WTC11 (cell line): ENCODE measurements around the gene NELL2. TPM values are rescaled to one million over a fixed set of nuclear protein-coding genes. Genes with fewer than 3 reads are reported as not detected.

Experiments used
- ATAC-seq: fragments of 200-7000 bp; cut with Tn5 transposase; 2 replicates; pipeline ENCODE4 v1.10.0; 2021; ENCODE audit warnings: mild to moderate bottlenecking, moderate library complexity
- CTCF ChIA-PET: fragments of 300-600 bp; sonication (Branson Sonifier 250); formaldehyde crosslinking; loops from one replicate; lab custom pipeline; 2021; ENCODE audit warnings: antibody characterized with exemption; lab: Charles Lee
- POLR2A ChIA-PET: fragments of 350-600 bp; sonication (Branson Sonifier 250); formaldehyde crosslinking; loops from one replicate; lab custom pipeline; 2021; ENCODE audit warnings: antibody characterized with exemption; lab: Charles Lee
- DNase-seq: peaks from one replicate; pipeline ENCODE4 v3.0.0; 2021; ENCODE audit warnings: low spot score
- H3K27ac Mint-ChIP-seq: 2 replicates; pipeline ENCODE4 v1.8.0; 2021; ENCODE audit warnings: mixed read lengths
- H3K27me3 Mint-ChIP-seq: 2 replicates; pipeline ENCODE4 v1.8.0; 2021; ENCODE audit warnings: low read depth, mild to moderate bottlenecking, moderate library complexity, mixed read lengths
- H3K36me3 Mint-ChIP-seq: 2 replicates; pipeline ENCODE4 v1.8.0; 2021; ENCODE audit warnings: mixed read lengths
- H3K4me1 Mint-ChIP-seq: 2 replicates; pipeline ENCODE4 v1.8.0; 2022; ENCODE audit warnings: mixed read lengths
- H3K4me3 Mint-ChIP-seq: 2 replicates; pipeline ENCODE4 v1.8.0; 2021; ENCODE audit warnings: mild to moderate bottlenecking, moderate library complexity, mixed read lengths
- H3K9me3 Mint-ChIP-seq: 2 replicates; pipeline ENCODE4 v1.8.0; 2021; ENCODE audit warnings: mixed read lengths
- ATF3 ChIP-seq: sonication (generic); formaldehyde crosslinking; conservative IDR thresholded peaks from 2 replicates; pipeline ENCODE4 v1.8.1; 2022; ENCODE audit warnings: mild to moderate bottlenecking, missing genetic modification reagents
- ESRRA ChIP-seq: sonication (generic); formaldehyde crosslinking; IDR thresholded peaks from 2 replicates; pipeline ENCODE4 v1.8.1; 2022; ENCODE audit warnings: mild to moderate bottlenecking, missing genetic modification reagents, borderline replicate concordance
- FOXJ3 ChIP-seq: sonication (generic); formaldehyde crosslinking; IDR thresholded peaks from 2 replicates; pipeline ENCODE4 v1.9.0; 2021; ENCODE audit warnings: missing genetic modification reagents, mild to moderate bottlenecking, borderline replicate concordance
- FOXK1 ChIP-seq: sonication (generic); formaldehyde crosslinking; IDR thresholded peaks from 2 replicates; pipeline ENCODE4 v1.8.0; 2022; ENCODE audit warnings: mild to moderate bottlenecking, moderate library complexity, missing genetic modification reagents
- GABPB1 ChIP-seq: sonication (generic); formaldehyde crosslinking; IDR thresholded peaks from 2 replicates; pipeline ENCODE4 v1.8.1; 2023; ENCODE audit warnings: mild to moderate bottlenecking, missing genetic modification reagents
- IRF2 ChIP-seq: sonication (generic); formaldehyde crosslinking; IDR thresholded peaks from 2 replicates; pipeline ENCODE4 v1.8.0; 2022; ENCODE audit warnings: low read depth, missing genetic modification reagents, borderline replicate concordance
- NFATC4 ChIP-seq: fragments of 250-450 bp; sonication (Bioruptor Pico); IDR thresholded peaks from 2 replicates; pipeline ENCODE4 v1.9.0; 2021; ENCODE audit warnings: mild to moderate bottlenecking
- NR2C2 ChIP-seq: sonication (generic); formaldehyde crosslinking; IDR thresholded peaks from 2 replicates; pipeline ENCODE4 v1.8.0; 2022; ENCODE audit warnings: mild to moderate bottlenecking, missing genetic modification reagents
- PRRX2 ChIP-seq: fragments of 250-450 bp; sonication (Bioruptor Pico); IDR thresholded peaks from 2 replicates; pipeline ENCODE4 v1.8.0; 2021; ENCODE audit warnings: mild to moderate bottlenecking
- TCF7 ChIP-seq: sonication (generic); formaldehyde crosslinking; IDR thresholded peaks from 2 replicates; pipeline ENCODE4 v1.8.0; 2022; ENCODE audit warnings: mild to moderate bottlenecking, low read depth, missing genetic modification reagents, moderate library complexity
- TEAD1 ChIP-seq: sonication (generic); formaldehyde crosslinking; IDR thresholded peaks from 2 replicates; pipeline ENCODE4 v1.8.0; 2022; ENCODE audit warnings: mild to moderate bottlenecking, missing genetic modification reagents
- TEAD4 ChIP-seq: sonication (generic); formaldehyde crosslinking; IDR thresholded peaks from 2 replicates; pipeline ENCODE4 v1.8.0; 2022; ENCODE audit warnings: mild to moderate bottlenecking, missing genetic modification reagents
- ZBTB21 ChIP-seq: sonication (generic); formaldehyde crosslinking; IDR thresholded peaks from 2 replicates; pipeline ENCODE4 v1.8.1; 2023; ENCODE audit warnings: mild to moderate bottlenecking, missing genetic modification reagents, borderline replicate concordance
- ZNF138 ChIP-seq: sonication (generic); formaldehyde crosslinking; conservative IDR thresholded peaks from 2 replicates; pipeline ENCODE4 v1.8.1; 2022; ENCODE audit warnings: mild to moderate bottlenecking, moderate library complexity, missing genetic modification reagents
- ZNF263 ChIP-seq: sonication (generic); formaldehyde crosslinking; IDR thresholded peaks from 2 replicates; pipeline ENCODE4 v1.8.1; 2022; ENCODE audit warnings: low read depth, mild to moderate bottlenecking, moderate library complexity, missing genetic modification reagents
- ZNF317 ChIP-seq: sonication (generic); formaldehyde crosslinking; IDR thresholded peaks from 2 replicates; pipeline ENCODE4 v1.8.1; 2023; ENCODE audit warnings: low read depth, mild to moderate bottlenecking, moderate library complexity, missing genetic modification reagents, borderline replicate concordance
- ZNF425 ChIP-seq: fragments of 250-450 bp; sonication (Bioruptor Pico); conservative IDR thresholded peaks from 2 replicates; pipeline ENCODE4 v1.9.0; 2021; ENCODE audit warnings: mild to moderate bottlenecking
- total RNA-seq: library from RNA; stranded (reverse); gene quantifications from 3 replicates; pipeline ENCODE4 v1.2.3, GENCODE V29; 2021
- TF ChIP-seq, protein P1 (sequence below): sonication (generic); formaldehyde crosslinking; IDR thresholded peaks from 2 replicates; pipeline ENCODE4 v1.8.0; 2023; ENCODE audit warnings: missing genetic modification reagents
- TF ChIP-seq, protein P2 (sequence below): sonication (generic); formaldehyde crosslinking; IDR thresholded peaks from 2 replicates; pipeline ENCODE4 v1.8.0; 2023; ENCODE audit warnings: mild to moderate bottlenecking, missing genetic modification reagents

Gene NELL2
- total RNA-seq, 1 experiment from 2014 or later: 37.4 TPM

DNA sequence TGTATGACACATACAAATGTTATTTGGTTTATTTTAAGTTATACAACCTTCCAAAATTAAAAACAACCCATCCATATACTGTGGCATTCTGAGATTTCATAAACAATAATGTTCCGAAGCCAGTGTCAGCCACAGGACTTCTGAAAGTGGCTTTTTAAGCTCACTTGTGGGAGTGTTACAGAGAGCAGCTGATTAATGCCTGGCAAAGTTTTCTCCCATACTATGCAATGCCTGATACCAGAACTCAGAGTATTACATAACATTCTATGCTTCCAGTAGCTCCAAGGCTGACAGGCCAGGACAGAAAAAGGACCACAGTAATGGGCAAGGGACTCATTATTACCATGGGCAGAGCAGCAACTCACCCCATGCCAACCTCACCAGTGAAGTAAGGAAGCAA is 29.3 kb downstream of the NELL2 start:
- peaks cover 20% of the 10 kb centered on the region for H3K4me1 Mint-ChIP-seq
- POLR2A ChIA-PET: interaction anchor here (0.6 kb wide), 1 partner anchor 964 kb away, joined by 4 read pairs; no protein-coding TSS in a partner anchor
- ATAC-seq (no peak), DNase-seq (no peak)
- H3K9me3 Mint-ChIP-seq: no peaks in the 10 kb centered on the region
- CTCF ChIA-PET: no interaction called here
- no peaks in the 10 kb centered on the region for H3K27me3 Mint-ChIP-seq
- no peaks in the 10 kb centered on the region for H3K36me3 Mint-ChIP-seq
- no peak overlapping the region for H3K4me3 Mint-ChIP-seq
- TF ChIP-seq NR2C2 (CRISPR knock-in tag) (no peak), GABPB1 (CRISPR knock-in tag) (no peak), TEAD1 (CRISPR knock-in tag) (no peak), NFATC4 (CRISPR knock-in tag) (no peak), ZNF425 (no peak)
- TF ChIP-seq, all 79 proteins: peak for 0
- H3K27ac Mint-ChIP-seq: no peak overlapping the region

DNA sequence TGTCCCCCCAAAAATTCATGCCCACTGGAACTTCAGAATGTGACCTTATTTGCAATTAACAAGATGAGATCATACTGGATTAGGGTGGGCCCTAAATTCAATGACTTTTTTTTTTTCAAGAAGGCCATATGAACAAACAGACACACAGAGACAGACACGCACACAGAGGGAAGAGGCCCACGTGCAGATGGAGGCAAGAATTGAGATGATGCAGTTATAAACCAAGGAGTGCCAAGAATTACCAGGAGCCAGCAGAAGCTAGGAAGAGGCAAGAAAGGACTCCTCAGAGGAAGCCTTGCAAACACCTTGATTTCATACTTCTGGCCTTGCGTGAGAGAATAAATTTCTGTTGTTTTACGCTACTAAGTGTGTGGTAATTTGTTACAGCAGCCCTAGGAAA is 33.4 kb downstream of the NELL2 start:
- ATAC-seq: no peak
- CTCF ChIA-PET: no interaction called here

DNA sequence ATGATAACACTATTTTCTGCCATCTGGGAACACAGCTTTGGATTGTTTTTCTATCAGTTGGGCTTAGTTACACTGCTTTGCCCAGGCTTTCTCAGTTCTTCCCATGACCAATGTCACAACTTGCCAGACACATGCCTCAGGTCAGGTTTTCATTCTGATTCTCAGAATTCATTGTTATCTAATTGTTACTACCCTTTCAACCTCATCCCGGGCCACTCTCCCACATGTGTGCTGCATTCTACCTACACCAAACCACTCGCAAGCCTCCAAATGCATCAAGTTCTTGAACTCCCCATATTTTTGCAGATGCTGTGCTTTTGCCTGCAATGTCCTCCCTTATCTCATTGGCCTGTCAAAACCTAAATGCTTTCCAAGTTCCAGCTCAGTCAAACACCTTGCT is 36.3 kb downstream of the NELL2 start:
- ChIA-PET CTCF (interaction anchor here (1.2 kb wide), 1 partner anchor 35 kb away, joined by 3 read pairs; no protein-coding TSS in a partner anchor), POLR2A (no interaction called here)
- no peak overlapping the region for H3K4me3 Mint-ChIP-seq
- no peaks in the 10 kb centered on the region for H3K27me3 Mint-ChIP-seq
- H3K4me1 Mint-ChIP-seq: peaks cover 8% of the 10 kb centered on the region
- no peak for TF ChIP-seq ZNF138 (CRISPR knock-in tag)
- TF ChIP-seq, protein P1, sequence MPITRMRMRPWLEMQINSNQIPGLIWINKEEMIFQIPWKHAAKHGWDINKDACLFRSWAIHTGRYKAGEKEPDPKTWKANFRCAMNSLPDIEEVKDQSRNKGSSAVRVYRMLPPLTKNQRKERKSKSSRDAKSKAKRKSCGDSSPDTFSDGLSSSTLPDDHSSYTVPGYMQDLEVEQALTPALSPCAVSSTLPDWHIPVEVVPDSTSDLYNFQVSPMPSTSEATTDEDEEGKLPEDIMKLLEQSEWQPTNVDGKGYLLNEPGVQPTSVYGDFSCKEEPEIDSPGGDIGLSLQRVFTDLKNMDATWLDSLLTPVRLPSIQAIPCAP (CRISPR knock-in tag): no peak
- no peak for TF ChIP-seq ZBTB21 (CRISPR knock-in tag)
- TF ChIP-seq ZNF317 (CRISPR knock-in tag): no peak
- no peak for TF ChIP-seq IRF2 (CRISPR knock-in tag)
- no peaks in the 10 kb centered on the region for H3K36me3 Mint-ChIP-seq
- peak overlapping the region; percentile 24; the same call in 1 of the 2 replicates for H3K27ac Mint-ChIP-seq
- no peak for ATAC-seq
- H3K9me3 Mint-ChIP-seq: peaks cover 4% of the 10 kb centered on the region; the same call in 1 of the 2 replicates
- no peak for DNase-seq

More for the DNA sequence above, 33.4 kb downstream of the NELL2 start:
- Mint-ChIP-seq H3K27me3 (no peaks in the 10 kb centered on the region), H3K4me1 (peaks cover 8% of the 10 kb centered on the region), H3K9me3 (peaks cover 4% of the 10 kb centered on the region; the same call in 1 of the 2 replicates), H3K36me3 (no peaks in the 10 kb centered on the region), H3K4me3 (no peak overlapping the region), H3K27ac (no peak overlapping the region)
- DNase-seq: no peak
- POLR2A ChIA-PET: no interaction called here
- TF ChIP-seq FOXJ3 (CRISPR knock-in tag) (no peak), TEAD4 (no peak), FOXK1 (no peak), PRRX2 (CRISPR knock-in tag) (no peak), TCF7 (no peak), ZNF263 (CRISPR knock-in tag) (no peak), ESRRA (CRISPR knock-in tag) (no peak), TEAD1 (CRISPR knock-in tag) (no peak), ATF3 (CRISPR knock-in tag) (no peak)
- TF ChIP-seq, protein P2, sequence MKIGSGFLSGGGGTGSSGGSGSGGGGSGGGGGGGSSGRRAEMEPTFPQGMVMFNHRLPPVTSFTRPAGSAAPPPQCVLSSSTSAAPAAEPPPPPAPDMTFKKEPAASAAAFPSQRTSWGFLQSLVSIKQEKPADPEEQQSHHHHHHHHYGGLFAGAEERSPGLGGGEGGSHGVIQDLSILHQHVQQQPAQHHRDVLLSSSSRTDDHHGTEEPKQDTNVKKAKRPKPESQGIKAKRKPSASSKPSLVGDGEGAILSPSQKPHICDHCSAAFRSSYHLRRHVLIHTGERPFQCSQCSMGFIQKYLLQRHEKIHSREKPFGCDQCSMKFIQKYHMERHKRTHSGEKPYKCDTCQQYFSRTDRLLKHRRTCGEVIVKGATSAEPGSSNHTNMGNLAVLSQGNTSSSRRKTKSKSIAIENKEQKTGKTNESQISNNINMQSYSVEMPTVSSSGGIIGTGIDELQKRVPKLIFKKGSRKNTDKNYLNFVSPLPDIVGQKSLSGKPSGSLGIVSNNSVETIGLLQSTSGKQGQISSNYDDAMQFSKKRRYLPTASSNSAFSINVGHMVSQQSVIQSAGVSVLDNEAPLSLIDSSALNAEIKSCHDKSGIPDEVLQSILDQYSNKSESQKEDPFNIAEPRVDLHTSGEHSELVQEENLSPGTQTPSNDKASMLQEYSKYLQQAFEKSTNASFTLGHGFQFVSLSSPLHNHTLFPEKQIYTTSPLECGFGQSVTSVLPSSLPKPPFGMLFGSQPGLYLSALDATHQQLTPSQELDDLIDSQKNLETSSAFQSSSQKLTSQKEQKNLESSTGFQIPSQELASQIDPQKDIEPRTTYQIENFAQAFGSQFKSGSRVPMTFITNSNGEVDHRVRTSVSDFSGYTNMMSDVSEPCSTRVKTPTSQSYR (CRISPR knock-in tag): no peak
